DOHH2 (cell line): ENCODE results near the gene RBMS2.
"Not testable (repeated sequence)": the region's sequence is repeated elsewhere in the genome, so short reads cannot be mapped to it uniquely, and the experiment has no call there.

Source experiments
- CTCF ChIP-seq: fragments of 200-600 bp; sonication (generic); IDR thresholded peaks from one replicate; pipeline ENCODE4 v1.5.1; 2014; ENCODE audit warnings: antibody characterized with exemption, mild to moderate bottlenecking, low read depth, low read length; ENCODE audit not compliant: poor library complexity, severe bottlenecking
- EZH2phosphoT487 ChIP-seq: fragments of 200-600 bp; sonication (generic); IDR thresholded peaks from 2 replicates; pipeline ENCODE4 v1.6.1; 2017; ENCODE audit warnings: borderline replicate concordance, mild to moderate bottlenecking, antibody characterized with exemption, low read length, moderate library complexity, mixed read lengths

- not testable (repeated sequence) for TF ChIP-seq CTCF, EZH2phosphoT487
Observed at GRCh38 chr12:56499879-56500278, 21.7 kb upstream of the RBMS2 start.
